Uterus (tissue), 2 donors: ENCODE data around the gene TSPAN9.

ENCODE experiments used
- POLR2A ChIP-seq, 2 donors: fragments of 450-650 bp; IDR thresholded peaks; one replicate each; pipeline ENCODE4 v1.6.1; 2016; ENCODE audit warnings: antibody characterized with exemption in 2 of 2, mild to moderate bottlenecking in 1 of 2, moderate library complexity in 1 of 2
- TF ChIP-seq, protein P1 (sequence below), 4 experiments: fragments of 200-600 bp in 2 of 4; fragments of 450-650 bp in 2 of 4; sonication (generic) in 2 of 4; IDR thresholded peaks; one replicate each; pipeline ENCODE4 v1.5.1; 2016 to 2019; ENCODE audit warnings: antibody characterized with exemption in 4 of 4, mild to moderate bottlenecking in 2 of 4, moderate library complexity in 1 of 4

- no peak for TF ChIP-seq POLR2A (IDR thresholded peaks at IDR 0.05)
- TF ChIP-seq, protein P1, sequence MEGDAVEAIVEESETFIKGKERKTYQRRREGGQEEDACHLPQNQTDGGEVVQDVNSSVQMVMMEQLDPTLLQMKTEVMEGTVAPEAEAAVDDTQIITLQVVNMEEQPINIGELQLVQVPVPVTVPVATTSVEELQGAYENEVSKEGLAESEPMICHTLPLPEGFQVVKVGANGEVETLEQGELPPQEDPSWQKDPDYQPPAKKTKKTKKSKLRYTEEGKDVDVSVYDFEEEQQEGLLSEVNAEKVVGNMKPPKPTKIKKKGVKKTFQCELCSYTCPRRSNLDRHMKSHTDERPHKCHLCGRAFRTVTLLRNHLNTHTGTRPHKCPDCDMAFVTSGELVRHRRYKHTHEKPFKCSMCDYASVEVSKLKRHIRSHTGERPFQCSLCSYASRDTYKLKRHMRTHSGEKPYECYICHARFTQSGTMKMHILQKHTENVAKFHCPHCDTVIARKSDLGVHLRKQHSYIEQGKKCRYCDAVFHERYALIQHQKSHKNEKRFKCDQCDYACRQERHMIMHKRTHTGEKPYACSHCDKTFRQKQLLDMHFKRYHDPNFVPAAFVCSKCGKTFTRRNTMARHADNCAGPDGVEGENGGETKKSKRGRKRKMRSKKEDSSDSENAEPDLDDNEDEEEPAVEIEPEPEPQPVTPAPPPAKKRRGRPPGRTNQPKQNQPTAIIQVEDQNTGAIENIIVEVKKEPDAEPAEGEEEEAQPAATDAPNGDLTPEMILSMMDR (IDR thresholded peaks at IDR 0.05), result no peak
Observed at GRCh38 chr12:3195337-3195736, 118.2 kb downstream of the TSPAN9 start.
